Lower lobe of right lung (tissue), 2 donors: ENCODE results near the gene KRTAP4-11. TPM values are rescaled to one million over a fixed set of nuclear protein-coding genes. Genes with fewer than 3 reads are reported as not detected.
"Not testable (repeated sequence)": the region's sequence is repeated elsewhere in the genome, so short reads cannot be mapped to it uniquely, and the experiment has no call there.

Source experiments
- ATAC-seq, 2 donors: fragments of 200-7000 bp; cut with Tn5 transposase; one replicate each; pipeline ENCODE4 v1.9.1; 2020 to 2022; ENCODE audit warnings: mild to moderate bottlenecking in 2 of 2, moderate library complexity in 2 of 2
- DNase-seq: peaks from one replicate; pipeline ENCODE4 v3.0.0-alpha.2; 2020
- H3K27ac ChIP-seq: fragments of 200-600 bp; one replicate; pipeline ENCODE4 v1.8.0; 2022
- H3K27me3 ChIP-seq: fragments of 200-600 bp; one replicate; pipeline ENCODE4 v1.8.0; 2022; ENCODE audit warnings: low read depth
- H3K36me3 ChIP-seq: fragments of 200-600 bp; one replicate; pipeline ENCODE4 v1.8.0; 2022; ENCODE audit warnings: mild to moderate bottlenecking
- H3K4me1 ChIP-seq: fragments of 200-600 bp; one replicate; pipeline ENCODE4 v1.8.0; 2022
- H3K4me3 ChIP-seq: fragments of 200-600 bp; one replicate; pipeline ENCODE4 v1.8.0; 2022; ENCODE audit warnings: mild to moderate bottlenecking
- H3K9me3 ChIP-seq: fragments of 200-600 bp; one replicate; pipeline ENCODE4 v1.8.0; 2022
- intact Hi-C: fragments of 100-400 bp; cut with DNase I; formaldehyde crosslinking; loops from one replicate; pipeline ENCODE4 v1.11.0; 2022
- total RNA-seq: library from RNA; stranded (reverse); fragmentation: NEBNext Ultra II Directional; extraction: Animal tissue kit (Norgen Biotek cat#: 25700); gene quantifications from one replicate; pipeline ENCODE4 v1.2.1, GENCODE V29; 2021
- TF ChIP-seq, protein P1 (sequence below): fragments of 200-600 bp; IDR thresholded peaks from one replicate; pipeline ENCODE4 v1.8.0; 2022; ENCODE audit warnings: antibody characterized with exemption, mild to moderate bottlenecking
- donor health status: DM: no; HTN: yes; CAD: no; lungs with severe emphysema.

Gene KRTAP4-11
- total RNA-seq, 1 donor from 2014 or later, result not detected

DNA sequence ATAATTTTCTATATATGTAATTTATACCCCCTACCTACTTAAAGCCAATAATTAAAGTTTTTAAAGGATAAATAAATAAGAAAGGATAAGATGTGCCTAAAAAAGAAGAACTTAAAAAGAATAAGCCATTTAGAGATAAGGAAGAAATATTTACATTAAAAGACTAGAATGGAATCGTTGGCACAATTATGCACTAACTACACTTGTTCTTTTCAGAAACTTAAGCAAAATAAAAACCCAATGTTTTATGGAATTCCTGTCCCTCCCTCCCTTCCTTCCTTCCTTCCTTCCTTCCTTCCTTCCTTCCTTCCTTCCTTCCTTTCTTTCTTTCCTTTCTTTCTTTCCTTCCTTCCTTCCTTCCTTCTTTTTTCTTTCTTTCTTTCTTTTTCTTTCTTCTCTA, 26.7 kb upstream of the KRTAP4-11 start:
- TF ChIP-seq, protein P1, sequence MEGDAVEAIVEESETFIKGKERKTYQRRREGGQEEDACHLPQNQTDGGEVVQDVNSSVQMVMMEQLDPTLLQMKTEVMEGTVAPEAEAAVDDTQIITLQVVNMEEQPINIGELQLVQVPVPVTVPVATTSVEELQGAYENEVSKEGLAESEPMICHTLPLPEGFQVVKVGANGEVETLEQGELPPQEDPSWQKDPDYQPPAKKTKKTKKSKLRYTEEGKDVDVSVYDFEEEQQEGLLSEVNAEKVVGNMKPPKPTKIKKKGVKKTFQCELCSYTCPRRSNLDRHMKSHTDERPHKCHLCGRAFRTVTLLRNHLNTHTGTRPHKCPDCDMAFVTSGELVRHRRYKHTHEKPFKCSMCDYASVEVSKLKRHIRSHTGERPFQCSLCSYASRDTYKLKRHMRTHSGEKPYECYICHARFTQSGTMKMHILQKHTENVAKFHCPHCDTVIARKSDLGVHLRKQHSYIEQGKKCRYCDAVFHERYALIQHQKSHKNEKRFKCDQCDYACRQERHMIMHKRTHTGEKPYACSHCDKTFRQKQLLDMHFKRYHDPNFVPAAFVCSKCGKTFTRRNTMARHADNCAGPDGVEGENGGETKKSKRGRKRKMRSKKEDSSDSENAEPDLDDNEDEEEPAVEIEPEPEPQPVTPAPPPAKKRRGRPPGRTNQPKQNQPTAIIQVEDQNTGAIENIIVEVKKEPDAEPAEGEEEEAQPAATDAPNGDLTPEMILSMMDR, result no peak
- Histone ChIP-seq H3K27ac (no peak overlapping the region), H3K4me3 (no peak overlapping the region), H3K9me3 (peaks cover 14% of the 10 kb centered on the region), H3K4me1 (no peaks in the 10 kb centered on the region), H3K27me3 (no peaks in the 10 kb centered on the region), H3K36me3 (no peaks in the 10 kb centered on the region)
- intact Hi-C loops, result no loop called here
- DNase-seq, result no peak
- ATAC-seq, result no peak

DNA sequence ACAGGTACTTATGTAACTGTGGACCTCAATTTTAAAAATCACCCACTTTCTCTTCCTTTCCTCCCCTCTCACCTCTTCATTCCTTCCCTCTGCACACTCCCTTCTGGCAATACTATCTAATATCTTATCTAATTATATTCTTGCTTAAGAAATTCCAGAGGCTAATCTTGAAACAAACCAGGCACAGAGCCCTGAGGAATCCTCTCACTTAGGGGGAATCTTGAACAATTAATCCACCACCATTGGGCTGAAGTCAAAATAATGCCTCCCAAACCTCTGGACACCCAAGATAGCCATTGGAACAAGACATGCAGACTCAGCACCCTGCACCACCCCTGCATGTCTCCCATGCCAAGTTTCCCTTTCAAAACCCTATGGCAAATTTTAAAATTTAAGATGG, 23.2 kb upstream of the KRTAP4-11 start:
- H3K9me3 ChIP-seq, result peaks cover 14% of the 10 kb centered on the region
- ATAC-seq, result no peak
- no peaks in the 10 kb centered on the region for H3K27me3 ChIP-seq
- H3K4me3 ChIP-seq, result no peak overlapping the region
- TF ChIP-seq, protein P1, result no peak
- intact Hi-C loops, result no loop called here
- H3K27ac ChIP-seq, result no peak overlapping the region
- H3K36me3 ChIP-seq, result no peaks in the 10 kb centered on the region
- DNase-seq, result no peak
- H3K4me1 ChIP-seq, result no peaks in the 10 kb centered on the region

DNA sequence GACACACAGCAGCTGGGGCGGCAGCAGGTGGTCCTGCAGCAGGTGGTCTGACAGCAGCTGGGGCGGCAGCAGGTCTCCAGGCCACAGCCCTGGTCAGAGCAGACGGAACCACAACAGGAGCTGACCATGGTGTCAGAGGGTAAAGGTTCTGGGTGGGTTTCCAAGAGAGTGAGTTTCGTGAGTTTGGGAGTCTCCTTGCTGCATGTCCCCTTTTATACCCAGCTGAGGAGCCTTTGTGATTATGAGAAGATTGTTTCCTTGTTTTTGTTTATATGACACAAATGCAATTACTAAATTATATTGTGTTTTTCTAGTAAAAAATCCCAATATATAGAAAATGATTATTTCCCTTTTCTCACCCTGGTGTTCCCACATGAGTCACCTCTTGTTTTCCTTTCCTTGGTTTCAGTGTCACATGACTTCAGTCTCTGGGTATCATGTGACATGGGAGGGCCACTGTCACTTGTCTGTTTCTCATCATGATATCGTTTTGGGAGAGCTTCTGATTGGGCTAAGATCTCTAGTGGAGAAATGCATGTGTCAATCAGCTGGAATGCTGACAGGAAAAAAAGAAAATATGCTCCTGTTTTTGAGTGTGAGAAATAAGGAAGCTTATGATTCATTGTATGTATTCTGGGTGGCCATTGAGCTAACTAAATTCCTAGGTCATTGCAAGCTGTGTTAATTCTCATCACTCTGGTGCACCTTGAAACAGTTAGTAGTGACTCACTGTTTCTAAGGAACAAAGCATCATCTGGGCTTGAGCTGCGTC, 22.4 kb upstream of the KRTAP4-11 start, which contains the start of gene KRTAP4-6:
KRTAP4-6 (minus strand) TSS at position 185 of the 772 bp plus-strand sequence; CDS start at position 128, 57 bp downstream.
- intact Hi-C loops, result no loop called here
- DNase-seq (no peak), ATAC-seq (no peak)
- Histone ChIP-seq H3K4me1 (no peaks in the 10 kb centered on the region), H3K27ac (no peak within 1 kb of the TSS), H3K36me3 (no peaks in the 10 kb centered on the region), H3K27me3 (no peaks in the 10 kb centered on the region), H3K4me3 (no peak within 1 kb of the TSS), H3K9me3 (peaks cover 14% of the 10 kb centered on the region)
- TF ChIP-seq, protein P1, result no peak

DNA sequence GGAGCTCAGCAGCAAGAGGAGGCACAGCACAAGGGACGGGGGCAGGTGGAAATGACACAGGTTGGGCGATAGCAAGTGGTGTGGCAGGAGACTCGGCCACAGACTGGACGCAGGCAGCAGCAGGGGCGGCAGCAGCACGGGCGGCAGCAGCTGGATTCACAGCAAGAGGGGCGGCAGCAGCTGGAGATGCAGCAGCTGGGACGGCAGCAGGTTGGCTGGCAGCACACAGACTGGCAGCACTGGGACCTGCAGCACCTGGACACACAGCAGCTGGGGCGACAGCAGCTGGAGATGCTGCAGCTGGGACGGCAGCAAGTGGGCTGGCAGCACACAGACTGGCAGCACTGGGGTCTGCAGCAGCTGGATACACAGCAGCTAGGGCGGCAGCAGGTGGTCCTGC, 21.7 kb upstream of the KRTAP4-11 start:
- ATAC-seq, H3K4me3 ChIP-seq, H3K27me3 ChIP-seq, H3K27ac ChIP-seq, intact Hi-C loops, H3K36me3 ChIP-seq, H3K4me1 ChIP-seq: not testable (repeated sequence)
- peak; percentile 47 for DNase-seq
- H3K9me3 ChIP-seq, result peaks cover 14% of the 10 kb centered on the region

DNA sequence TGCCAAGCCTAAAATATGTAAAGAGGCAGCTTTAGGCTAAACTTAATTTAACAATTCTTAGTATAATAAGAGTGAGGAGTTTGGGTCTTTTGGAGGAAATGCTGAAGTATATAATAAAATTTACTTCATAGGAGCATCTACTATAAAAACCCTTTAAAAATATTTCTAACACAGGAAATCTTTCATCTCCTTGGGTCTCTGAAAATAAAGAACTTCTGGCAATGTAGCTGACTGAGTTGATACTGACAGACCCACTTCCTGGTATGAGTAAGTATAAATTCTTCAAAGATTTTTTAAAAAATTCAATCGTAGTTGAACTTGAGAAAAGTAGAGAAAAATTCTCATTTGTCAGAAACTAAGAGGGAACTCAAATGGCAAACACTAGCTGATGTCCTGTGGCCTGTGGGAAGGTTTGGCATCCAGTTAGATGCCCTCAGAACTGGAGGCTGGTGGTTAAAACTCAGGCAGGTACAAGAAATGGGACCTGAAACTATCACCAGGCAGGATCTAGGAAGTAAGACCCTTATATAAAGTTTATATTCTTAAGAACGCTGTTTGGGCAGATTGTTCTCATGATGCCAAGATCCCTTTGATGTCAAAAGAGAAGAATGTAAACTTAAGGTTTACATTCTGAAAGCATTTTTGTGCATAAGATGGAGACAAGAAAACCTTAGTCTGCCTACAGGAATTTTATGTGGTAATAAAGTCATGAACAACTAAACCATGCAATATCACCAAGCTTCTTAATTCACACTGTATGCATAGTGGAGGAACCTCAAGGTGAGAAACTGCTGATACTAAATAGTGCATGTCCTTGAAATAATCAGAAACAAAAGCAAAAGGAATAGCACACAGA, 15.9 kb upstream of the KRTAP4-11 start:
- H3K27ac ChIP-seq, result no peak overlapping the region
- H3K4me3 ChIP-seq, result no peak overlapping the region
- intact Hi-C loops, result no loop called here
- ATAC-seq (no peak), DNase-seq (no peak)
- H3K9me3 ChIP-seq, result no peaks in the 10 kb centered on the region
- H3K27me3 ChIP-seq, result no peaks in the 10 kb centered on the region
- H3K4me1 ChIP-seq, result no peaks in the 10 kb centered on the region
- no peaks in the 10 kb centered on the region for H3K36me3 ChIP-seq
- TF ChIP-seq, protein P1, result no peak

DNA sequence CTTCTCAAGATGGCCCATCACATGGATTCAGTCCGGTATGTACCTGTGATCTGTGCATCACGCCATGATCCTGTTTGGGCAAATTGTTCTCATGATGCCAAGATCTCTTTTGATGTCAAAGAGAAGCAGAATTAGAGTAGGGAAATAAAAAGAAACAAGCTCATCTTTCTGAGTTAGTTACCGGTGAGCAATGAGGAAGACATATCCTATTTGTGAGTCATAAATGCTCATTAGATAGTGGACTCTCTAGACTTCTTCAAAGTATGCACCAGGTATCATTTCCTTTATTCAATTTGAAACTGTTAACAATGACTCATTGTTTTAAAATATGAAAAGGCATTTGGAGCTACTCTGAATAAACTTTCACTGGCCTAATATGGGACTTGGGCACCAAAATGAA, 13.8 kb upstream of the KRTAP4-11 start:
- H3K4me1 ChIP-seq, result no peaks in the 10 kb centered on the region
- DNase-seq, result no peak
- TF ChIP-seq, protein P1, result no peak
- H3K27me3 ChIP-seq, result no peaks in the 10 kb centered on the region
- no peaks in the 10 kb centered on the region for H3K36me3 ChIP-seq
- ATAC-seq, result no peak
- H3K27ac ChIP-seq, result no peak overlapping the region
- H3K4me3 ChIP-seq, result no peak overlapping the region
- intact Hi-C loops, result no loop called here
- no peaks in the 10 kb centered on the region for H3K9me3 ChIP-seq
